ENCODE measurements around the gene PPP2R2C. TPM values are rescaled to one million over a fixed set of nuclear protein-coding genes. Genes with fewer than 3 reads are reported as not detected.
A peak's percentile ranks its signal among the peaks of the same experiment; 100 is the strongest.

Gene PPP2R2C
- total RNA-seq, 1 donor from 2014 or later, result 0.34 TPM

GRCh38 chr4:6493658-6494304 is 21.4 kb upstream of the PPP2R2C start:
- no peak for DNase-seq

GRCh38 chr4:6492861-6493657 is 20.6 kb upstream of the PPP2R2C start:
- DNase-seq, result no peak

- no peak for DNase-seq
Observed at GRCh38 chr4:6492027-6492590, 19.7 kb upstream of the PPP2R2C start.

GRCh38 chr4:6491235-6491634 is 18.8 kb upstream of the PPP2R2C start:
- no peak for DNase-seq

- DNase-seq, result no peak
Observed at GRCh38 chr4:6489927-6490326, 17.5 kb upstream of the PPP2R2C start.

GRCh38 chr4:6487466-6487865 is 15.1 kb upstream of the PPP2R2C start:
- no peak for DNase-seq

- no peak for DNase-seq
Observed at GRCh38 chr4:6480534-6481088, 8.2 kb upstream of the PPP2R2C start.

- DNase-seq, result no peak
Observed at GRCh38 chr4:6478546-6479220, 6.3 kb upstream of the PPP2R2C start.

- DNase-seq, result no peak
Observed at GRCh38 chr4:6476893-6477292, 4.5 kb upstream of the PPP2R2C start.

- no peak for DNase-seq
Observed at GRCh38 chr4:6475492-6476020, 3.1 kb upstream of the PPP2R2C start.

- no peak for DNase-seq
Observed at GRCh38 chr4:6474705-6475457, 2.5 kb upstream of the PPP2R2C start.

GRCh38 chr4:6474053-6474568 is 1.7 kb upstream of the PPP2R2C start:
- peak; percentile 26 for DNase-seq

- DNase-seq, result no peak
Observed at GRCh38 chr4:6473264-6474052, 1.0 kb upstream of the PPP2R2C start.

- DNase-seq, result no peak
Observed at GRCh38 chr4:6472008-6472386, 417 bp downstream of the PPP2R2C start.

- DNase-seq, result no peak
Observed at GRCh38 chr4:6471307-6472007, 957 bp downstream of the PPP2R2C start.

- peak; percentile 29 for DNase-seq
Observed at GRCh38 chr4:6470502-6471306, 1.7 kb downstream of the PPP2R2C start.

GRCh38 chr4:6469898-6470501 is 2.4 kb downstream of the PPP2R2C start:
- DNase-seq, result no peak

- DNase-seq, result no peak
Observed at GRCh38 chr4:6469144-6469543, 3.3 kb downstream of the PPP2R2C start.

GRCh38 chr4:6468376-6468775 is 4.0 kb downstream of the PPP2R2C start:
- DNase-seq, result no peak

Measured in dermis blood vessel endothelial cell (primary cell).